GM23338 (cell line): Measurements from ENCODE around the gene YIF1A. TPM values are rescaled to one million over a fixed set of nuclear protein-coding genes. Genes with fewer than 3 reads are reported as not detected.

Experiments used
- ATAC-seq: fragments of 200-7000 bp; cut with Tn5 transposase; 3 replicates; pipeline ENCODE4 v1.9.1; 2020
- DNase-seq: peaks from one replicate; pipeline ENCODE4 v3.0.0-alpha.2; 2015; ENCODE audit warnings: low spot score
- H2AFZ ChIP-seq: fragments of 200-600 bp; sonication (generic); 2 replicates; pipeline ENCODE4 v1.8.0; 2016; ENCODE audit warnings: antibody characterized with exemption, mild to moderate bottlenecking, moderate library complexity
- H3F3A ChIP-seq: fragments of 200-600 bp; sonication (generic); replicated peaks from 2 replicates; pipeline ENCODE4 v1.8.0; 2017; ENCODE audit warnings: antibody characterized with exemption, mixed run types, low read depth
- H3K27ac ChIP-seq: fragments of 200-600 bp; sonication (generic); 2 replicates; pipeline ENCODE4 v1.6.1; 2016; ENCODE audit warnings: low read depth
- H3K27me3 ChIP-seq: fragments of 200-600 bp; sonication (generic); 2 replicates; pipeline ENCODE4 v1.8.0; 2016; ENCODE audit warnings: mild to moderate bottlenecking, mixed run types, moderate library complexity; ENCODE audit not compliant: insufficient read depth
- H3K36me3 ChIP-seq: fragments of 200-600 bp; sonication (generic); 2 replicates; pipeline ENCODE4 v1.8.0; 2016; ENCODE audit warnings: mild to moderate bottlenecking; ENCODE audit not compliant: insufficient read depth
- H3K4me1 ChIP-seq: fragments of 200-600 bp; sonication (generic); 2 replicates; pipeline ENCODE4 v1.8.0; 2016; ENCODE audit warnings: mild to moderate bottlenecking, moderate library complexity; ENCODE audit not compliant: insufficient read depth
- H3K4me2 ChIP-seq: fragments of 200-600 bp; sonication (generic); 2 replicates; pipeline ENCODE4 v1.7.1; 2017; ENCODE audit warnings: mixed run types
- H3K4me3 ChIP-seq: fragments of 200-600 bp; sonication (generic); 2 replicates; pipeline ENCODE4 v1.6.1; 2016; ENCODE audit warnings: mixed run types
- H3K79me2 ChIP-seq: fragments of 200-600 bp; sonication (generic); replicated peaks from 2 replicates; pipeline ENCODE4 v1.8.0; 2017; ENCODE audit warnings: mild to moderate bottlenecking; ENCODE audit not compliant: insufficient read depth
- H3K9me2 ChIP-seq: fragments of 200-600 bp; sonication (generic); 2 replicates; pipeline ENCODE4 v1.8.0; 2017; ENCODE audit not compliant: insufficient read depth
- H4K20me1 ChIP-seq: fragments of 200-600 bp; sonication (generic); replicated peaks from 2 replicates; pipeline ENCODE4 v1.8.0; 2017; ENCODE audit warnings: mild to moderate bottlenecking; ENCODE audit not compliant: insufficient read depth
- H3K27ac Mint-ChIP-seq: 2 replicates; pipeline ENCODE4 v1.8.0; 2020; ENCODE audit warnings: inconsistent platforms, mild to moderate bottlenecking, moderate library complexity, mixed read lengths
- H3K27me3 Mint-ChIP-seq: 3 replicates; pipeline ENCODE4 v1.8.0; 2022; ENCODE audit warnings: low read depth, mild to moderate bottlenecking, moderate library complexity, mixed read lengths, inconsistent platforms; ENCODE audit not compliant: insufficient read depth, poor library complexity
- H3K36me3 Mint-ChIP-seq: 3 replicates; pipeline ENCODE4 v1.8.0; 2021; ENCODE audit warnings: low read depth, mild to moderate bottlenecking, inconsistent platforms, moderate library complexity, mixed read lengths
- H3K4me1 Mint-ChIP-seq: 3 replicates; pipeline ENCODE4 v1.8.0; 2020; ENCODE audit warnings: mild to moderate bottlenecking, inconsistent platforms, mixed read lengths
- H3K4me3 Mint-ChIP-seq: 3 replicates; pipeline ENCODE4 v1.8.0; 2021; ENCODE audit warnings: moderate library complexity, mild to moderate bottlenecking, inconsistent platforms, mixed read lengths
- H3K9me3 Mint-ChIP-seq: 3 replicates; pipeline ENCODE4 v1.8.0; 2020; ENCODE audit warnings: moderate library complexity, mild to moderate bottlenecking, inconsistent platforms, mixed read lengths
- CREB1 ChIP-seq: fragments of 250-450 bp; sonication (Bioruptor Pico); IDR thresholded peaks from 2 replicates; pipeline ENCODE4 v1.5.0; 2020; ENCODE audit warnings: low read depth, mild to moderate bottlenecking, moderate library complexity
- EZH2 ChIP-seq: fragments of 200-600 bp; sonication (generic); IDR thresholded peaks from one replicate; pipeline ENCODE4 v1.8.0; 2017; ENCODE audit warnings: antibody characterized with exemption, mild to moderate bottlenecking, low read depth; ENCODE audit not compliant: unreplicated experiment
- POLR2AphosphoS5 ChIP-seq: IDR thresholded peaks from 2 replicates; pipeline ENCODE4 v1.6.1; 2016; ENCODE audit warnings: antibody characterized with exemption, low read depth
- STAT1 ChIP-seq: IDR thresholded peaks from one replicate; pipeline ENCODE4 v1.6.1; 2016; ENCODE audit warnings: antibody characterized with exemption; ENCODE audit not compliant: unreplicated experiment
- polyA plus RNA-seq: library from polyadenylated mRNA; unstranded; fragments of >200 nt; fragmentation: Nextera tagmentation; extraction: Ambion mirVana; gene quantifications from 2 replicates; pipeline ENCODE4 v1.2.1, GENCODE V29; 2016
- total RNA-seq: library from RNA; depleted of rRNA; stranded (reverse); fragments of >200 nt; shearing (Covaris generic); gene quantifications from 2 replicates; pipeline ENCODE4 v1.2.3, GENCODE V29; 2014
- TF ChIP-seq, protein P1 (sequence below), 2 experiments: fragments of 200-600 bp in 1 of 2; sonication (generic) in 1 of 2; conservative IDR thresholded peaks; 2 replicates each; pipeline versions ENCODE4 v1.5.1 to v1.6.1; 2016 to 2017; ENCODE audit warnings: antibody characterized with exemption in 2 of 2, low read depth in 2 of 2, mild to moderate bottlenecking in 2 of 2, moderate library complexity in 1 of 2
- TF ChIP-seq, protein P2 (sequence below): fragments of 250-450 bp; sonication (Bioruptor Pico); IDR thresholded peaks from 2 replicates; pipeline ENCODE4 v1.5.0; 2020; ENCODE audit warnings: mild to moderate bottlenecking, moderate library complexity

The YIF1A gene
- total and polyA plus RNA-seq, 2 experiments from 2014 or later = 75.6 to 87.0 TPM

DNA sequence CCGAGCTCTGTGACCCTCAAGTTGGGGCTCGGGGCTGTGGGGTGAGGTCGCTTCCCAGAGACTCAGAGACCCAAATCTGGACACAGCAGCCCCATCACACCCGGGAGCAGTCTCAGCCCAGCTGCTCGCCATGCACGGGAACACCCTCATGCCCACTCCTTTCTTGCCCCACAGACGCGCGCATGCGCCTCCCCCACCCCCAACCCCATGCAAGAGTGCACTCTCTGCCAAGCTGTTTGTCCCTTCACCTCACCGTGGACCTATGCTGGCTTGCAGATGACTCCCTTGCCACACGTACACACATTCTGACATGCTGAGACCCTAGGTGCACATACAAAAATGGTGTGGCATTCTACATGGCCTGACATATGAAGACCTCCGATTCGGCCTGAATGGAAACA lies 28.4 kb upstream of the YIF1A start:
- Histone ChIP-seq H3K36me3 (no peaks in the 10 kb centered on the region), H3K4me2 (peak overlapping the region; percentile 77), H3K27ac (peak overlapping the region; percentile 87), H4K20me1 (no peaks in the 10 kb centered on the region), H3K4me3 (peak overlapping the region; percentile 41; the same call in 1 of the 2 replicates), H3K9me2 (no peaks in the 10 kb centered on the region), H2AFZ (peak overlapping the region; percentile 76; the same call in 1 of the 2 replicates), H3K27me3 (no peaks in the 10 kb centered on the region), H3F3A (peaks cover 9% of the 10 kb centered on the region; the same call in 1 of the 2 replicates), H3K79me2 (no peaks in the 10 kb centered on the region), H3K4me1 (peaks cover 23% of the 10 kb centered on the region)
- peaks cover 32% of the 10 kb centered on the region for H3K4me1 Mint-ChIP-seq
- H3K9me3 Mint-ChIP-seq = peaks cover 21% of the 10 kb centered on the region
- H3K36me3 Mint-ChIP-seq = peaks cover 22% of the 10 kb centered on the region
- DNase-seq (no peak), ATAC-seq (no peak)
- H3K27me3 Mint-ChIP-seq = peaks cover 32% of the 10 kb centered on the region
- peak overlapping the region; percentile 42 for H3K4me3 Mint-ChIP-seq
- H3K27ac Mint-ChIP-seq = peak overlapping the region; percentile 90
- TF ChIP-seq CREB1 (no peak), EZH2 (no peak)

DNA sequence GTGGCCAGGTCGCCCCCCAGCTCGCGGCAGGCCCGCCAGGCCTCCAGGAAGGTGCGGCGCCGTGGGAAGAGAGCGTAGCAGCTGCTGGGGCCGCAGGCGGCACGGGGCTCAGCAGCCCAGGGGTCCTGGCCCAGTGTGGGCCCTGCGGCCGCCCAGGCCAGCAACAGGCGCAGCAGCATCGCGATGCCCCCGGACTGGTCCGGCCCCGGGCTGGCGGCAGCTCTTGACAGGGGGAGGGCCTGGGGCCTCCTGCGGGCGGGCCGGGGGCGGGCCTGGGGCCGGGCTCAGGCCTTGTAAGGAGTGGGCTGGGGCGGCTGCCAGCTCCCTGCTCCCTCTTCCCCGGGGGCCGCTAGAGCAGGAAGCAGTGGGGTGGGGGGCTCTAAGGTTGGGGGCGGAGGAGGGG lies 27.9 kb upstream of the YIF1A start, which contains the start of gene CD248:
CD248 (minus strand) TSS at position 196 of the 403 bp plus-strand sequence; CDS start at position 179, 17 bp downstream.
- ATAC-seq = peak; percentile 35
- no peaks in the 10 kb centered on the region for H3K36me3 ChIP-seq
- Mint-ChIP-seq H3K4me3 (peak within 1 kb of the TSS; percentile 42), H3K27ac (peak within 1 kb of the TSS; percentile 90), H3K27me3 (peaks cover 30% of the 10 kb centered on the region), H3K4me1 (peaks cover 32% of the 10 kb centered on the region), H3K36me3 (peaks cover 22% of the 10 kb centered on the region), H3K9me3 (peaks cover 21% of the 10 kb centered on the region)
- peak within 1 kb of the TSS; percentile 87 for H3K27ac ChIP-seq
- no peaks in the 10 kb centered on the region for H3K9me2 ChIP-seq
- H3F3A ChIP-seq = peaks cover 9% of the 10 kb centered on the region; the same call in 1 of the 2 replicates
- no peaks in the 10 kb centered on the region for H3K27me3 ChIP-seq
- H2AFZ ChIP-seq = peak within 1 kb of the TSS; percentile 76; the same call in 1 of the 2 replicates
- H3K4me2 ChIP-seq = peak within 1 kb of the TSS; percentile 77
- TF ChIP-seq, protein P1, sequence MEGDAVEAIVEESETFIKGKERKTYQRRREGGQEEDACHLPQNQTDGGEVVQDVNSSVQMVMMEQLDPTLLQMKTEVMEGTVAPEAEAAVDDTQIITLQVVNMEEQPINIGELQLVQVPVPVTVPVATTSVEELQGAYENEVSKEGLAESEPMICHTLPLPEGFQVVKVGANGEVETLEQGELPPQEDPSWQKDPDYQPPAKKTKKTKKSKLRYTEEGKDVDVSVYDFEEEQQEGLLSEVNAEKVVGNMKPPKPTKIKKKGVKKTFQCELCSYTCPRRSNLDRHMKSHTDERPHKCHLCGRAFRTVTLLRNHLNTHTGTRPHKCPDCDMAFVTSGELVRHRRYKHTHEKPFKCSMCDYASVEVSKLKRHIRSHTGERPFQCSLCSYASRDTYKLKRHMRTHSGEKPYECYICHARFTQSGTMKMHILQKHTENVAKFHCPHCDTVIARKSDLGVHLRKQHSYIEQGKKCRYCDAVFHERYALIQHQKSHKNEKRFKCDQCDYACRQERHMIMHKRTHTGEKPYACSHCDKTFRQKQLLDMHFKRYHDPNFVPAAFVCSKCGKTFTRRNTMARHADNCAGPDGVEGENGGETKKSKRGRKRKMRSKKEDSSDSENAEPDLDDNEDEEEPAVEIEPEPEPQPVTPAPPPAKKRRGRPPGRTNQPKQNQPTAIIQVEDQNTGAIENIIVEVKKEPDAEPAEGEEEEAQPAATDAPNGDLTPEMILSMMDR (conservative IDR thresholded peaks at IDR 0.05; ENCODE audit: low read depth in 2 of 2) = no peak
- peak; percentile 57 for TF ChIP-seq POLR2AphosphoS5
- peaks cover 23% of the 10 kb centered on the region for H3K4me1 ChIP-seq
- H4K20me1 ChIP-seq = no peaks in the 10 kb centered on the region
- no peaks in the 10 kb centered on the region for H3K79me2 ChIP-seq
- DNase-seq = peak; percentile 75
- H3K4me3 ChIP-seq = peak within 1 kb of the TSS; percentile 41; the same call in 1 of the 2 replicates

DNA sequence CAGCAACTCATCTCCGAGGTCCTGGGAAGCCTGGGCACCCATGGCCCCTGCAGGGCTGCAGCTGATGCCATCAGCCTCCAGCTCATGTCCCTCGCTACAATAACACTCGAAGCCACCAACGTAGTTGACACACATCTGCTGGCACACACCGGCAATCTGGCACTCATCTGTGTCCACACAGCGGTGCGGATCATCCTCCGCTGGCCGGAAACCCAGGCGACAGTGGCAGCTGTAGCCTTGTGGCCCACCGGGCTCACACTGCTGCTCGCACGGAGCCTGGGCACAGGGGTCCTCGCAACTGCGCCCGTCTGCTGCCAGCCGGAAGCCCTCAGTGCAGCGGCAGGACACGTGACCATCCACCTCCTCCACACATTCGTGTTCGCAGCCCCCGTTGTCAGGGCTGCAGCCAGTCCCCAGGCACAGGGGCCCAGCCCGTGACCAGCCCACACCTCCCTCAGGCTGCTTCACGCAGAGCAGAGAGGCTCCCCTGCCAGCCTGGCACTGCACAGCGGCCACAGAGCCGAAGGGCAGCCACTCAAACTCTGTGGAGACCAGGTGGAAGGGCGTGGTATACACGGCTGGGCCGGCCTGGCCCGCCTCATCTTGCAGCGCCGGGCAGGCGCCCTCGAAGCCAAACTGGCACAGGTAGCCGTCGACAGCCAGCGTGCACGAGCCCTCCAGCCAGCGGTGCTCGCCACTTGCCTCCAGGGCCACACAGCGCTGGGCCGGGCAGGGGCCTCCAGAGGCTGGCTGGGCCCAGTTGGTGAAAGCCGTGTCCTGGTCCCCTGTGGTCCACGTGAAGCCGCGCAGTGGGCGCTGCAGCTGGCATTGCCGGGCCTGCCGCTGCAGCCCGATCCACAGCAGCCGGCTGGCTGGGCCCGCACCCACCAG lies 27.2 kb upstream of the YIF1A start:
- Histone ChIP-seq H3K36me3 (no peaks in the 10 kb centered on the region), H3K4me2 (peak overlapping the region; percentile 77; the same call in 1 of the 2 replicates), H3K79me2 (no peaks in the 10 kb centered on the region), H3K27ac (no peak overlapping the region), H4K20me1 (no peaks in the 10 kb centered on the region), H3K27me3 (no peaks in the 10 kb centered on the region), H2AFZ (no peak overlapping the region), H3K4me3 (peak overlapping the region; percentile 41; the same call in 1 of the 2 replicates), H3K4me1 (peaks cover 29% of the 10 kb centered on the region), H3K9me2 (no peaks in the 10 kb centered on the region), H3F3A (peaks cover 9% of the 10 kb centered on the region; the same call in 1 of the 2 replicates)
- Mint-ChIP-seq H3K4me1 (peaks cover 38% of the 10 kb centered on the region), H3K27me3 (peaks cover 31% of the 10 kb centered on the region), H3K9me3 (peaks cover 21% of the 10 kb centered on the region), H3K4me3 (no peak overlapping the region; the same call in 2 of the 3 replicates), H3K36me3 (peaks cover 22% of the 10 kb centered on the region), H3K27ac (no peak overlapping the region)
- no peak for DNase-seq
- no peak; the same call in 2 of the 3 replicates for ATAC-seq
- TF ChIP-seq STAT1 (no peak), EZH2 (no peak)
- TF ChIP-seq, protein P2, sequence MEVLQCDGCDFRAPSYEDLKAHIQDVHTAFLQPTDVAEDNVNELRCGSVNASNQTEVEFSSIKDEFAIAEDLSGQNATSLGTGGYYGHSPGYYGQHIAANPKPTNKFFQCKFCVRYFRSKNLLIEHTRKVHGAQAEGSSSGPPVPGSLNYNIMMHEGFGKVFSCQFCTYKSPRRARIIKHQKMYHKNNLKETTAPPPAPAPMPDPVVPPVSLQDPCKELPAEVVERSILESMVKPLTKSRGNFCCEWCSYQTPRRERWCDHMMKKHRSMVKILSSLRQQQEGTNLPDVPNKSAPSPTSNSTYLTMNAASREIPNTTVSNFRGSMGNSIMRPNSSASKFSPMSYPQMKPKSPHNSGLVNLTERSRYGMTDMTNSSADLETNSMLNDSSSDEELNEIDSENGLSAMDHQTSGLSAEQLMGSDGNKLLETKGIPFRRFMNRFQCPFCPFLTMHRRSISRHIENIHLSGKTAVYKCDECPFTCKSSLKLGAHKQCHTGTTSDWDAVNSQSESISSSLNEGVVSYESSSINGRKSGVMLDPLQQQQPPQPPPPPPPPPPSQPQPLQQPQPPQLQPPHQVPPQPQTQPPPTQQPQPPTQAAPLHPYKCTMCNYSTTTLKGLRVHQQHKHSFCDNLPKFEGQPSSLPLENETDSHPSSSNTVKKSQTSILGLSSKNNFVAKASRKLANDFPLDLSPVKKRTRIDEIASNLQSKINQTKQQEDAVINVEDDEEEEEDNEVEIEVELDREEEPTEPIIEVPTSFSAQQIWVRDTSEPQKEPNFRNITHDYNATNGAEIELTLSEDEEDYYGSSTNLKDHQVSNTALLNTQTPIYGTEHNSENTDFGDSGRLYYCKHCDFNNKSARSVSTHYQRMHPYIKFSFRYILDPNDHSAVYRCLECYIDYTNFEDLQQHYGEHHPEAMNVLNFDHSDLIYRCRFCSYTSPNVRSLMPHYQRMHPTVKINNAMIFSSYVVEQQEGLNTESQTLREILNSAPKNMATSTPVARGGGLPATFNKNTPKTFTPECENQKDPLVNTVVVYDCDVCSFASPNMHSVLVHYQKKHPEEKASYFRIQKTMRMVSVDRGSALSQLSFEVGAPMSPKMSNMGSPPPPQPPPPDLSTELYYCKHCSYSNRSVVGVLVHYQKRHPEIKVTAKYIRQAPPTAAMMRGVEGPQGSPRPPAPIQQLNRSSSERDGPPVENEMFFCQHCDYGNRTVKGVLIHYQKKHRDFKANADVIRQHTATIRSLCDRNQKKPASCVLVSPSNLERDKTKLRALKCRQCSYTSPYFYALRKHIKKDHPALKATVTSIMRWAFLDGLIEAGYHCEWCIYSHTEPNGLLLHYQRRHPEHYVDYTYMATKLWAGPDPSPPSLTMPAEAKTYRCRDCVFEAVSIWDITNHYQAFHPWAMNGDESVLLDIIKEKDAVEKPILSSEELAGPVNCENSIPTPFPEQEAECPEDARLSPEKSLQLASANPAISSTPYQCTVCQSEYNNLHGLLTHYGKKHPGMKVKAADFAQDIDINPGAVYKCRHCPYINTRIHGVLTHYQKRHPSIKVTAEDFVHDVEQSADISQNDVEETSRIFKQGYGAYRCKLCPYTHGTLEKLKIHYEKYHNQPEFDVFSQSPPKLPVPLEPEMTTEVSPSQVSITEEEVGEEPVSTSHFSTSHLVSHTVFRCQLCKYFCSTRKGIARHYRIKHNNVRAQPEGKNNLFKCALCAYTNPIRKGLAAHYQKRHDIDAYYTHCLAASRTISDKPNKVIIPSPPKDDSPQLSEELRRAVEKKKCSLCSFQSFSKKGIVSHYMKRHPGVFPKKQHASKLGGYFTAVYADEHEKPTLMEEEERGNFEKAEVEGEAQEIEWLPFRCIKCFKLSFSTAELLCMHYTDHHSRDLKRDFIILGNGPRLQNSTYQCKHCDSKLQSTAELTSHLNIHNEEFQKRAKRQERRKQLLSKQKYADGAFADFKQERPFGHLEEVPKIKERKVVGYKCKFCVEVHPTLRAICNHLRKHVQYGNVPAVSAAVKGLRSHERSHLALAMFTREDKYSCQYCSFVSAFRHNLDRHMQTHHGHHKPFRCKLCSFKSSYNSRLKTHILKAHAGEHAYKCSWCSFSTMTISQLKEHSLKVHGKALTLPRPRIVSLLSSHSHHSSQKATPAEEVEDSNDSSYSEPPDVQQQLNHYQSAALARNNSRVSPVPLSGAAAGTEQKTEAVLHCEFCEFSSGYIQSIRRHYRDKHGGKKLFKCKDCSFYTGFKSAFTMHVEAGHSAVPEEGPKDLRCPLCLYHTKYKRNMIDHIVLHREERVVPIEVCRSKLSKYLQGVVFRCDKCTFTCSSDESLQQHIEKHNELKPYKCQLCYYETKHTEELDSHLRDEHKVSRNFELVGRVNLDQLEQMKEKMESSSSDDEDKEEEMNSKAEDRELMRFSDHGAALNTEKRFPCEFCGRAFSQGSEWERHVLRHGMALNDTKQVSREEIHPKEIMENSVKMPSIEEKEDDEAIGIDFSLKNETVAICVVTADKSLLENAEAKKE (CRISPR knock-in tag) = no peak
